LNCAP (cell line): ENCODE results near the gene OR2L3.

ENCODE experiments used
- TF ChIP-seq, protein P1 (sequence below): fragments of 450-650 bp; IDR thresholded peaks from 2 replicates; pipeline ENCODE4 v1.5.1; 2017; ENCODE audit warnings: mild to moderate bottlenecking

The OR2L3 gene

GRCh38 chr1:248029770-248030169 is 16.9 kb upstream of the OR2L3 start, which contains the start of gene OR2L2:
Gene OR2L2 (plus strand): TSS chr1:248030070. CDS start chr1:248038268, 8,198 bp downstream.
- TF ChIP-seq, protein P1, sequence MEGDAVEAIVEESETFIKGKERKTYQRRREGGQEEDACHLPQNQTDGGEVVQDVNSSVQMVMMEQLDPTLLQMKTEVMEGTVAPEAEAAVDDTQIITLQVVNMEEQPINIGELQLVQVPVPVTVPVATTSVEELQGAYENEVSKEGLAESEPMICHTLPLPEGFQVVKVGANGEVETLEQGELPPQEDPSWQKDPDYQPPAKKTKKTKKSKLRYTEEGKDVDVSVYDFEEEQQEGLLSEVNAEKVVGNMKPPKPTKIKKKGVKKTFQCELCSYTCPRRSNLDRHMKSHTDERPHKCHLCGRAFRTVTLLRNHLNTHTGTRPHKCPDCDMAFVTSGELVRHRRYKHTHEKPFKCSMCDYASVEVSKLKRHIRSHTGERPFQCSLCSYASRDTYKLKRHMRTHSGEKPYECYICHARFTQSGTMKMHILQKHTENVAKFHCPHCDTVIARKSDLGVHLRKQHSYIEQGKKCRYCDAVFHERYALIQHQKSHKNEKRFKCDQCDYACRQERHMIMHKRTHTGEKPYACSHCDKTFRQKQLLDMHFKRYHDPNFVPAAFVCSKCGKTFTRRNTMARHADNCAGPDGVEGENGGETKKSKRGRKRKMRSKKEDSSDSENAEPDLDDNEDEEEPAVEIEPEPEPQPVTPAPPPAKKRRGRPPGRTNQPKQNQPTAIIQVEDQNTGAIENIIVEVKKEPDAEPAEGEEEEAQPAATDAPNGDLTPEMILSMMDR = no peak

GRCh38 chr1:248045209-248045608 is 1.4 kb upstream of the OR2L3 start:
- TF ChIP-seq, protein P1 = no peak

- TF ChIP-seq, protein P1 = no peak
Measured at GRCh38 chr1:248047008-248047407, 372 bp downstream of the OR2L3 start.

- TF ChIP-seq, protein P1 = no peak
Measured at GRCh38 chr1:248054671-248055070, 8.0 kb downstream of the OR2L3 start.

DNA sequence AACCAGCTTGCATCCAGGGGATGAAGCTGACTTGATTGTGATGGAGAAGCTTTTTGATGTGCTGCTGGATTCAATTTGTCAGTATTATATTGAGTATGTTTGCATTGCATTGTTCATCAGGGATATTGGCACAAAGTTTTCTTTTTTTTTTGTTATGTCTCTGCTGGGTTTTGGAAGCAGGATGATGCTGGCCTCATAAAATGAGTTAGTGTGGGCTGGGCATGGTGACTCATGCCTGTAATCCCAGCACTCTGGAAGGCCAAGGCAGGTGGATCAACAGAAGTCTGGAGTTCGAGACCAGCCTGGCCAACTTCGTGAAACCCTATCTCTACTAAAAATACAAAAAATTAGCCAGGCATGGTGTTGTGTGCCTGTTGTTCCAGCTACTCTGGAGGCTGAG is 8.6 kb downstream of the OR2L3 start:
- TF ChIP-seq, protein P1 = no peak

DNA sequence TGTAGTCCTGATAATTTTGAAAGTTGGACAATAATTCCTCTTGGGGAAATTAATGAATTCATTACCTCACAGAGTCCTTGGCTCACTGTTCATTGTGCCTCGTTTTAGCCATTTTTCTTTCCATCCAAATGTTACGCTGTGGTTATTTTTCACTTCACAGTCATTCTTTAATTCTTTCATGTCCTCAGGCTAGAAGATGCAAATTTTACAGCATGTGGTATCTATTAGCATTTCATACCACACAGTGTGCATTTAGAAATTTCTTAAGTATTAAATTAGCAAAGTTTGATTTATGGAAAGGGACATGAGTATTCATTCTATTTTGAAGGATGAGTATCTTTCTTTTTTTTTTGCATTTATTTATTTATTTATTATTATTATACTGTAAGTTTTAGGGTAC is 18.4 kb downstream of the OR2L3 start:
- TF ChIP-seq, protein P1 = no peak

DNA sequence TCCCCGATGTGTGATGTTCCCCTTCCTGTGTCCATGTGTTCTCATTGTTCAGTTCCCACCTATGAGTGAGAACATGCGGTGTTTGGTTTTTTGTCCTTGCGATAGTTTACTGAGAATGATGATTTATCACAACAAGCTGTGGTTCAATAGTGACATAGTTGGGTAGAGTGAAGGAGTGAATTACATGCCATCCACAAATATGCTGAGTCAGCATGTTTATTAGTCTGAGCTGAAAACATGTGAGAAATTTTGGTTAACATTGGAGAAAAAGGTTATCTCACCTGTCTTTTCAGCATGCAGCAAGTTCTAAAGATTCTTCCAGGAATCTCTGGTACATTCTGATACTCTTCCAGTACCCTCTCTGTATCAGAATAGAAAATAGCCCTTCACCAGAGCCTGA is 19.0 kb downstream of the OR2L3 start:
- TF ChIP-seq, protein P1 = no peak

DNA sequence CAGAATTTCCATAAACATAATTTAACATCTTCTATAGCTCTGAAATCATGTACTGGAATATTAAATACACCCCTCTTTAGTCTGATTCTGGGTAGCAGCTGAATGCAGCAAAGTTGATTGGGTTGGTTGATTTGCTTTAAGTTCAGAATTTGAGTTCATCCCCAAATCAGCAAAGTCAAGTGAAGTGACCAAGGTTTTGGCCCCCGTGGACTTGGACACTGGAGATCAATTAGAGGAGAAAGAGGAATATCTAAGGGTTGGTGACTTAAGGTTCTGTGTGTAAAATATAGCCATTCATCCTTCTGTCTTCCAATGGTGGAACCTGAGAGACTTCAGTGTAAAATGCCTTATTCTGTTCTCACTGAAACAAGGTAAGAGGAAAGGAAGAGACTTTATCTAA is 48.2 kb downstream of the OR2L3 start, which contains the start of gene OR2L13:
TSS of gene OR2L13 (plus strand) at position 301 of the 400 bp plus-strand sequence. CDS start 4,192 bp downstream, outside the sequence.
- TF ChIP-seq, protein P1 = no peak
